Stimulated activated CD4-positive, alpha-beta T cell treated with anti-CD3 and anti-CD28 coated beads, Interleukin-12 subunit alpha, Interleukin-12 subunit beta, amount 100 ng/mL, for 4 hours (primary cell): ENCODE data around the gene ITPK1.

ENCODE experiments used
- DNase-seq: peaks from one replicate; pipeline ENCODE4 v3.0.0-alpha.2; 2020

ITPK1 gene

GRCh38 chr14:93103392-93104080 is 12.2 kb downstream of the ITPK1 start:
- DNase-seq = peak; percentile 30

GRCh38 chr14:93102141-93102540 is 13.6 kb downstream of the ITPK1 start:
- DNase-seq = no peak

DNA sequence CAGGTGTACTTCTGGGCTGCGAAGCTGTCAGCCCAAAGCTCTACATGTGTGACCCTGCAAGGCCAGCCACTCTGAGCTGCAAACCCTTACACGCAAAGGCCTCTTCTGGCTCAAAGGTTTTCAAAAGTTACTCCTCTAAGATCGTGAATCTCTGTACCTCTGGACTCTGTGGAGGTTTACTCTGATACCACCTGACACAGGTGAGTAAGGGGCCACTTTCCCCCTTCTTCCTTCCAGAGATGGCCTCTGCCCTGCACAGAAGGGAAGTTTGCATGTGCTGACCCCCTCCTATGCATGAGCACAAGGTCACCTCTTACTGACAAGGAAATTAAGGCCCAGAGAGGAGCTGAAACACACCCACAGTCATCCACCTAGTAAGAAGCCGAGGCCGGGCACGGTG is 14.5 kb downstream of the ITPK1 start:
- DNase-seq = no peak

- DNase-seq = no peak
These were observed 15.2 kb downstream of the ITPK1 start for GRCh38 chr14:93100570-93100969.

GRCh38 chr14:93100100-93100499 is 15.6 kb downstream of the ITPK1 start:
- no peak for DNase-seq

- DNase-seq = no peak
These were observed 16.1 kb downstream of the ITPK1 start for GRCh38 chr14:93099643-93100042.

- no peak for DNase-seq
These were observed 16.5 kb downstream of the ITPK1 start for GRCh38 chr14:93099196-93099595.

- no peak for DNase-seq
These were observed 18.9 kb downstream of the ITPK1 start for GRCh38 chr14:93096691-93097322.

DNA sequence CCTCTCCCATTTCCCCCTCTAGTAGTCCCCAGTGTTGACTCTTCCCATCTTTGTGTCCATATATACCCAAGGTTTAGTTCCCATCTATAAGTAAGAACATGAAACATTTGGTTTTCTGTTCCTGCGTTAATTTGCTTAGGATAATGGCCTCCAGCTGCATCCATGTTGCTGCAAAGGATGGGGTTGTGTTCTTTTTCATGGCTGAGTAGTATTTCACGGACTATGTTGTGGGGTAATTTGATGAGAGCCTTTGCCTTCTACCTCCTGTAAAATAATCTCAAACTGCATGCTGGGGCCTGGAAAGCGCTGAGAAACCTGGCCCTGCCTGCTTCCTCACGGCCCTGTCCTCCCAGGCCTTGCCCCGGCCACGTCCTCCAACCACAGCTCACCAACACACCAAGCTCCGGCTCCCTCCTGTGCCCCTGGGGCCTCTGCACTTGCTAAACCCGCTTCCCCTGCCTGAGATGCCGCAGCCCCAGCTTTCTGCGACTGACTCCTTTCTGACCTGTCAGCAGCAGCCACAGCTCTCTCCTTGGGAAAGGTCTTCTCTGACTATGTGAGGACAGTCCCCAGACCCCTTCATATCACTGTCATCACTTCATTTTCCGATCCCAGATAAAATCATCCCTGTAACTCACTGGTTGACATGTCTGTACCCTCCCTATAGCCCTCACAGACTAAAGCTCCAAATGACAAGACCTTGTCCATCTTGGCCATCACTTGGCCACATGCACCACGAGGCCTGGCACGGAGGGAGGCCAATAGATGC is 19.8 kb downstream of the ITPK1 start:
- no peak for DNase-seq

DNA sequence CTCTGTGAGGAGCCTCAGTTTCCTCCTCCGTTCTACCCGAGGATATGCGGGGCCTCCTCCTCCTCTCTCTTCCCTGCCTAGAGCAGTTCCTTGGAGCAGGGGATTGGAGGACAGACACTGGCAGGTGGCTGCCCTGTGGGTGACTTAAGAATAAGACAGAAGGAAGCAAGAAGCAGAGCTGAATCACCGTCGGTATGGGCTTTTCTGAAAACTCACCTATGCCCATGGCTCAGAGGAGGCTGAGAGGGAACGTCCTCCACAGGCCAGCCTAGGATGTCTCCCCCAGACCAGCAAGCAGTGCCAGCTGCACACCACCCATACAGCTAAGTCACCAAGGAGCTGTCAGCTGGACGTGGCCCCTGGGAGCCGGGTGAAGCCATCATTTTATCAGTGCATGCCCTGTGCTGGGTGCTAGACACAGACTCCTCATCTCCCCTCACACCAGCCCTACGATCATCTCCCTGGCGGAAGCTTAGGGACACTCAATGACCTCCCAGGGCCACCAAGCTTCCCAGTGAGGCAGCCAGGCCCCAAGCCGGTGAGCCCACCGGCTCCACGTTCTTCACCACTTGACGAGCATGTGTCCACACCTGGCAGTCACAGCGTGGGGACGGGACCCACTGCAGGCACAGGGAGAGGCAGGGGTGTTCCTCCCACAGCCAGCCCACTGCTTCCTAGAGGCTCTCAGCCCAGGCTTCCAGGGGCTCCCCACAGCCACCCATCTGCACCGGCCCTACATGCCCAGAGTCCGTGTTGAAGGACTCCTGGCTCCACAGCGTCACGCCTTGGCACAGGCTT is 21.4 kb downstream of the ITPK1 start:
- no peak for DNase-seq

- no peak for DNase-seq
These were observed 22.8 kb downstream of the ITPK1 start for GRCh38 chr14:93092606-93093556.

- no peak for DNase-seq
These were observed 24.1 kb downstream of the ITPK1 start for GRCh38 chr14:93091666-93092065.

DNA sequence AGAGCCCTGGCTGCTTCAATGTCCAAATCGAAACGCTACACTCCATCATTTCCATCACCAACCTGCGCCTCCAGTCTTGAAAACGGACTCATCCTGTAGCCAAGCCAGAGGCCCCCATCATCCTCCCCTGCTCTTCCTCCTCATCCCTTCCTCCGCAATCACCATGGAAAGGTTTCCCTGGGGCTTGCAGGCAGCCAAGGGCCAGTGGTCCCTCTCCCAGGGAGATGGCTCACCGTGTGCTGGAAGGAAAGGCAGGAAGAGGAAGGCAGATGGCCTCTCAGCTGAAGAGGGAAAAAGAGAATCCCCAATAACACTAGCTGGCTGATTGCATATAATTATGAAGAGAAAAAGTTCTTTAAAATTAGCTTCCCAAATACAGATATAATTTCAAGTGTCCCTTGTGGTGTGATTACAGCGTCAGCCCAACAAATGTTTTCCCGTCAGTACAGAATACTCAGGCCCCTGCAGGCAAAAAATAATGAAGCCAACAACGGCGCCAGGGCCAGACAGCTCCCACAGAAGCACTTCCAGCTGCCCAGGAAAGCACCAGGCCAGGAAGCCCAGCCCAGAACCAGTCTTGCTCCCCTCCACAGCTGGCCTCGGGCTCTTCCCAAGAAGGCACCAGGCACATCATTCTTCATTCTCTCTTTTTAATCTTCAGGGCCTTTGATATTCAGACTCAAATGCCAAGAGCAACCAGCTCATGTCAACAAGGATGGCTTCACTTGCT is 24.7 kb downstream of the ITPK1 start:
- no peak for DNase-seq

DNA sequence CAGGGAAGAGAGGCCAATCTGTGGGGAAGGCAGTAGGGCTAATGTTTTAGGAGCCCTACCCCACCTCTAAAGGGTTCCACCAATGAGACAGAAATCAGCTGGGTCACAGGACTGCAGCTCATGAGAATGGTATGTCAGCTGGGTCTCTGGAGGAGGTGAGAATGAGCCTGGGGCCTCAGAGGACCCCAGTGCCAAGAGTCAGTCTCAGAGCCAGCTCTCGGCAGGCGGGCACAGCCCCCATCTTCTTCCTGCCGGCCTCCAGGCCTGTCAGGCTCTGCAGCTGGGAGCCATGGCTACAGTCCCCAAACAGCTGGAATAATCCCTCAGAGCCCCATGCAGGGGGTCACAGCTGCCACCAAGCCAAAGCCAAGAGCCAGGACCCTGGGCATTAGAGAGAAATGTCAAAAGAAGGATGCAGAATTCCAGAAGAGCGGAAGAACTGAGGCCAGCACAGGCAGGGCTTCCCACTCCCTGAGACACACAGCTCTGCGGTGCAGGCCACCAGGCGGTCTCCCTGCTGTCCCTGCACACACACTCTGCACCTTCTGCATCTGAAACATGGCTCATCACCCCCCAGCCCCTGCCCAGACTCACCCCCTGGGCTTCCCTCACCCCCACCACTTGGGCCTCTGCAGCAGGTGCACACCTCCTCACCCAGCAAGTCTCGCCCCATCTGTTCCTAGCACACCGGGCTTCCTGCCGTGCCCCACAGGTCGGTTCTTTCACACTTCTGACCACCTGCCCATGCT is 26.0 kb downstream of the ITPK1 start:
- DNase-seq = no peak

DNA sequence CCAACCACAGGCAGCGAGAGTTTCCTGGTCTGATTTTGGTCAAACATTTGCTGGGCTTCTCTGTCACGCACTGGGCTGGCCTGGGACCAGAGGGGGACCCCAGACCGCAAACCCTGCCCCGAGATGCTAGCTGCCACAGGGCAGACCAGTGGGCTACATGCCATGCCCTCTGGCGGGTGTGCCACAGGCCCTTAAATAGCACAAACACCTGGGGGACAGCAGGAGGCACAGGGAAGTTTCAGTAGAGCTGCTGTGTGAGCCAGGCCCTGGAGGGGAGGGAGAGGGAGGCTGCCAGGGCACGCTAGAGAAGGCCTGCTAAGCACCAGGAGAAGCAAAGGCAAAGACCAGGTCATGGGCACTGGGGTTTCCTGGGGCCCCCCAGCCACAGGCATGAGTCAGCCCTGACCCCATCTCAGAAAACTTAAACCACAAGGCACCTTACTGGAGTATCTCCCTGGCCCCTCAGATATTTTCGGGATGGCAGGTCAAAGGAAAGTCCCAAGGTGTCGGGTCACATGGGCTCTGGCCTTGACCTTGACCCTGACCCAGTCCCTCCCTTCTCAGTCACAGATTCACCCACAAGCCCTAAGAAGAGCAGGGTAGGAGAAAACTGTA is 29.2 kb downstream of the ITPK1 start:
- DNase-seq = no peak

DNA sequence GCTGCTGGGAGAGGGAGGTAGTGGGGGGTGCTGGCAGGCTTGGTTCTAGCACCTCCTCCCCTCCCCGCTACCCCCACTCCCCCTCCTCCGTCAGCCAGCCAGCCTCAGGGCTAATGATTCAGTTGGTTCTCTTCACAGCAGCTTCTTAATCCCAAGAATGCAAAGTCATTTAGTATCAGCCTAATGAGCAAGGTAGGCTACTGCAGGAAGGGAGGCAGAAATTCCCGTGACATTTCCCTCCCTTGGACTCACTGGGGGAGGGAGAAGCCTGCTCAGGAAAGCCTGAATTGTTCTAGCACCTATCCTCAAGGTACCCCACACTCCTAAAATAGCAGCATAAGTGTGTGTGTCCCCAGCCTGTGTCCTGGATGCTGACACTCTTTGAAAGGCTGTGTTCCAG is 29.8 kb downstream of the ITPK1 start:
- no peak for DNase-seq

DNA sequence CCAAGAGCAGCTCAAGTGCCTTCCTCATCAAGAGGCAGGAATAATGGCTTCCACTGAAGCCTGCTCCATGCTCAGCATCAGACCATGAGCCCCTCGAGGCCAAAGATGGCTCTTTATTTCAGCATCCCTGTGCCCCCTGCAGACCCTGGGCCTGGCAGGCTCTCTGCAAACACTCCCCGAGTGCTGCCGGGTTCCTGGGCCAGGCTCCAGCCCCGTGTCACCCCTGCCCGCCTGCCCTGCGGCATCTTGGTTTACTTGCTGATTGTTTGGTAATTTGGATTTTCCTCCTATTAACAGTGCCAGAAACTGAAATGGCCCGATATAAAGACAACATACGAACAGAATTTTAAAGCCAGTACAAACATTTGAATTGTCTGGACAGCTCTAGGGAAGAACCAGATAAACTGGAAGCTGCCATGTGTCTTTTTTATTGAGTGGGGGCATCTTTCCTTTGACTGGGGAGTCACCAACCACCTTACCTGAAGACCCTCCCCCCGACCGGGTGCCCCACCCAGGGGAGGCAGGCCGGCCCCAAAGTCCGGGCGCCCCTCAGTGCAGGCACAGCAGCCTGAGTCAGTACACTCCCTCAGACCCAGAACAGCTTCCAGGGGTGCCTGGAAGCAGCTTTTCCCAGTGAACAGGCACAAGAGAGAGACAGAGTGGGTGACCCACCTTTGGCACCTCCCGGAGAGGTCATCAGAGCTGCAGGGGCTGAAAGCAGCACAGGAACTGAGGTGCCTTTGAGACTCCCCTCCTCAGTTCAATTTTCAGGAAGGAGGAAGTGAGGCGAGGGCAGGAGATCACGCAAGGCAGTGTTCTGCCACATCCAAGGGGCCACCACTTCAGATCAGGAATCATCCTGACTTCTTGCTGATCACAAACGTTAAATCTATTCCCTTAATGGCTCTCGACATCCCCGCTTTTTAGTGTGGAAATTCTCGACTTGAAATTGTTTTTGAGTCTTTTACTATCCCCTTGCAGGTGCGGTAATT is 30.6 kb downstream of the ITPK1 start:
- no peak for DNase-seq

DNA sequence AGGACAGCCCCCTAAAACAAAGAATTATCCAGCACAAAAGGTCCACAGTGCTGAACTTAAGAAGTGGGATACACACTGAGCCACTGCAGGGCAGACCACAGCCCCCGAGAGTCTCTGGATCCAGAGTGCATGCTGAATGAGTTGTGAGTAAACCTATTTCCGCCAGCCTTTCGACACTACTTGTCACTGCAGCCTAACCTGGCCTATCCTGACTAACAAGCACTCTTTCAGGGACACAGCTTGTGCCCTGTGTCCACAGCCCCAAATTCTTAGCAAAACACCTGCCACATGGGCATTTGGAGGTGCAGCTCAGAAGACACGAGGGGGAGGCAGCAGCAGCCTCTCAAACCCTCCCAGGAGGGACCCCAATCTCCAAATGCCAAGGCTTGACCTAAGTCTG is 31.3 kb downstream of the ITPK1 start:
- no peak for DNase-seq

DNA sequence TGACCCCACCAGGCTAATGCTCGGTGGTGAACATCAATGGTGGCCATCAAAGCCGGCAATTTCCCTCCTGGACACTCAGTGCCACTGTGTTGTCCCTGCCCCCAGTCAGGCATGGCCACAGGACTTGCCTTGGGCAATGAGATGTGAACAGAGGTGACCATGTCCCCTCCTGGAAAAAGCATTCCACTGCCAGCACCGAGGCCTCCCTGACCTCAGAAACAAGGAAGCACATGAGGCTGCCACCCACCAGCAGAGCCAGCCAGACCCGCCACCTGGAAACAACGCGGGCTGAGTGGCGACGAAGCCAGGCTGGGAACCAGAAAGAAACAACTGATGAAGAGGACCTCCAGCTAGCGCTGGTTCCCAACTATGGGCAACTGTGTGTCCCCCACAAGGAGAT is 31.8 kb downstream of the ITPK1 start:
- no peak for DNase-seq
